ENCODE results near the gene STX1A.
A peak's percentile ranks its signal among the peaks of the same experiment; 100 is the strongest.
"Not testable (repeated sequence)": the region's sequence is repeated elsewhere in the genome, so short reads cannot be mapped to it uniquely, and the experiment has no call there.

The STX1A gene

GRCh38 chr7:73735528-73735905 lies 16.0 kb upstream of the STX1A start:
- DNase-seq, result no peak

GRCh38 chr7:73734619-73735527 lies 15.4 kb upstream of the STX1A start:
- peak; percentile 94 for DNase-seq

GRCh38 chr7:73732397-73732796 lies 12.9 kb upstream of the STX1A start:
- no peak for DNase-seq

GRCh38 chr7:73730485-73730884 lies 11.0 kb upstream of the STX1A start:
- no peak for DNase-seq

GRCh38 chr7:73728551-73728950 lies 9.1 kb upstream of the STX1A start:
- DNase-seq, result no peak

- peak; percentile 53 for DNase-seq
These were observed 8.5 kb upstream of the STX1A start for GRCh38 chr7:73727952-73728351.

GRCh38 chr7:73726083-73726466 lies 6.6 kb upstream of the STX1A start:
- DNase-seq, result no peak

GRCh38 chr7:73723813-73724212 lies 4.3 kb upstream of the STX1A start:
- DNase-seq, result no peak

GRCh38 chr7:73722785-73723184 lies 3.3 kb upstream of the STX1A start:
- DNase-seq, result no peak

GRCh38 chr7:73722182-73722581 lies 2.7 kb upstream of the STX1A start:
- peak; percentile 35 for DNase-seq

GRCh38 chr7:73721377-73721817 lies 1.9 kb upstream of the STX1A start:
- no peak for DNase-seq

- not testable (repeated sequence) for DNase-seq
These were observed 974 bp upstream of the STX1A start for GRCh38 chr7:73720443-73720842.

GRCh38 chr7:73719806-73720169 lies 319 bp upstream of the STX1A start:
- no peak for DNase-seq

- DNase-seq, result no peak
These were observed 1.0 kb downstream of the STX1A start for GRCh38 chr7:73718438-73718881.

GRCh38 chr7:73717991-73718405 lies 1.5 kb downstream of the STX1A start:
- no peak for DNase-seq

GRCh38 chr7:73717025-73717807 lies 2.3 kb downstream of the STX1A start:
- no peak for DNase-seq

GRCh38 chr7:73716318-73716890 lies 3.1 kb downstream of the STX1A start:
- no peak for DNase-seq

- no peak for DNase-seq
These were observed 3.7 kb downstream of the STX1A start for GRCh38 chr7:73715648-73716317.

GRCh38 chr7:73713319-73713718 lies 6.2 kb downstream of the STX1A start:
- DNase-seq, result not testable (repeated sequence)

GRCh38 chr7:73712773-73713172 lies 6.7 kb downstream of the STX1A start:
- no peak for DNase-seq

- DNase-seq, result no peak
These were observed 10.4 kb downstream of the STX1A start for GRCh38 chr7:73708961-73709549.

- peak; percentile 92 for DNase-seq
These were observed 12.3 kb downstream of the STX1A start for GRCh38 chr7:73707045-73707631.

All from RPMI8226 (cell line).